SK-N-MC (cell line): ENCODE measurements around the gene PPP1R3G.

Experiments used
- EZH2 ChIP-seq: fragments of 200-600 bp; sonication (generic); IDR thresholded peaks from one replicate; pipeline ENCODE4 v1.6.1; 2017; ENCODE audit warnings: antibody characterized with exemption
- FOXP2 ChIP-seq: optimal IDR thresholded peaks from 2 replicates; pipeline ENCODE3; 2011; ENCODE audit warnings: mild to moderate bottlenecking, moderate library complexity; ENCODE audit not compliant: insufficient read depth; ENCODE audit errors: extremely low read length, control extremely low read depth
- POLR2AphosphoS5 ChIP-seq: IDR thresholded peaks from 2 replicates; pipeline ENCODE4 v1.6.1; 2012; ENCODE audit warnings: mild to moderate bottlenecking, low read depth, low read length, borderline replicate concordance

DNA sequence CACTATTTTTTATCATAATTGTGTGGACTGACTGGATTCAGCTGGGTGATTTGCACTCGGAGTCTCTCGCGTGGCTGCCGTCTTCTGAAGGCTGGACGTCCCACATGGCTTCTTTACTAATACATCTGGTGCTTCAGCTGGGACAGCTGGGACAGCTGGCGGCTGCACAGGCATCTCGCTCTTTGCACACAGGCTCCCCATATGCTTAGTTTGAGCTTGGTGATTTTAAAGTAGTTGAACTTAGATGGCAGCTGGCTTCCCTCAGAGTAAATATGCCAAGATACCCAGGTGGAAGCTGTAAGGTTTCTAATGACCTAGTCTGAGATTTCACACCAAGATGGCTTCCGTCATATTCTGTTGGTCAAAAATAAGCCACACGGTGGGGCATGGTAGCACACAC, 38.7 kb upstream of the PPP1R3G start:
- no peak for TF ChIP-seq EZH2
- TF ChIP-seq POLR2AphosphoS5 = no peak
- no peak for TF ChIP-seq FOXP2
